ENCODE results near the gene RBM8A.
A peak's percentile ranks its signal among the peaks of the same experiment; 100 is the strongest.

DNA sequence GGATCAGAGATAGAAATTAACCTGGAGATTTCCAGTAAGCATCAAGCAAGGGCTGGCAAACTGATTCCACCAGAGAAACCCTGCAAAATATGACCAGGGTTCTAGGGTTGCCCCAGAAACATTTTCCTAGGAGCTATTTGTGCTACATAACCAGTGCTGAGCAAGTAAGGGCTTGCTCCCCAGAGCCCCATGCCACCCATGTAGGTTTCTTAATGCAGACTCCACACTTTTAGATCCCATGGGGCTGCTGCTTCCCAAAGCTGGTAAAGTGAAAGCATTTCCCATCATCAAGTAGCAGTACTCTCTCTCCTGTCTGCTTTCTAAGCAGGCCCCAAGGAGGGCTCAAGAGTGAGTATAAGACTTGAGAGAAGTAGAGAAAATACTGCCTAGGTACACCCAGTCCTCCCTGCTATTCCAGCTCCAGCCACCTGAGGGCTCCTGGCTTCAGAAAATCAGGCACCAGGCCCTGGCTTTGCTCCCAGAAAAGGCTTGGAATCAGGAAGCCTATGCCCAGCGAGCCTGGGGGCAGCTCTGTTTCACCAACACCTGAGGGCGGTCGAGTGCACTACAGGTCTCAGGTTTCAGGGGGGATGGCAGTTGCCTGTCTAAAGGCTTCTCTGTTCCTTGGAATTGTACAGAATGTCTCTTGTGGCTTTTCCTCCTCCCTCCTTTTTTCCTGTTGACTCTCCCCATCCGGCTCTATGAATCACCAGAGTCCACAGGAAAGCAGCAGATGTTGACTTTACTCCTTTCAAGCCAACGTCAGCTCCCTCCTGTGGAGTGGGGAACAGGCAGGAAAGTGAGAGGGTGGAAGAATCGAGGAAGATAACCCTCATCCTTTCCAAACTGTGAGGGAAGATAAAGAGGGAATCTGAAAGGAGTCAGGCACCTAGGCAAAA is 35.4 kb downstream of the RBM8A start:
- TF ChIP-seq, protein P1, sequence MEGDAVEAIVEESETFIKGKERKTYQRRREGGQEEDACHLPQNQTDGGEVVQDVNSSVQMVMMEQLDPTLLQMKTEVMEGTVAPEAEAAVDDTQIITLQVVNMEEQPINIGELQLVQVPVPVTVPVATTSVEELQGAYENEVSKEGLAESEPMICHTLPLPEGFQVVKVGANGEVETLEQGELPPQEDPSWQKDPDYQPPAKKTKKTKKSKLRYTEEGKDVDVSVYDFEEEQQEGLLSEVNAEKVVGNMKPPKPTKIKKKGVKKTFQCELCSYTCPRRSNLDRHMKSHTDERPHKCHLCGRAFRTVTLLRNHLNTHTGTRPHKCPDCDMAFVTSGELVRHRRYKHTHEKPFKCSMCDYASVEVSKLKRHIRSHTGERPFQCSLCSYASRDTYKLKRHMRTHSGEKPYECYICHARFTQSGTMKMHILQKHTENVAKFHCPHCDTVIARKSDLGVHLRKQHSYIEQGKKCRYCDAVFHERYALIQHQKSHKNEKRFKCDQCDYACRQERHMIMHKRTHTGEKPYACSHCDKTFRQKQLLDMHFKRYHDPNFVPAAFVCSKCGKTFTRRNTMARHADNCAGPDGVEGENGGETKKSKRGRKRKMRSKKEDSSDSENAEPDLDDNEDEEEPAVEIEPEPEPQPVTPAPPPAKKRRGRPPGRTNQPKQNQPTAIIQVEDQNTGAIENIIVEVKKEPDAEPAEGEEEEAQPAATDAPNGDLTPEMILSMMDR (IDR thresholded peaks at IDR 0.05; ENCODE audit: low read length): peak; percentile 86
- no peak for TF ChIP-seq EZH2 (IDR thresholded peaks at IDR 0.05; ENCODE audit: borderline replicate concordance, low read length)

All from OCI-LY1 (cell line).